Adrenal gland (tissue), 12 donors: Measurements from ENCODE around the gene ASTN2. TPM values are rescaled to one million over a fixed set of nuclear protein-coding genes. Genes with fewer than 3 reads are reported as not detected.

ENCODE experiments used
- DNase-seq, 7 donors: peaks; one replicate each; pipeline ENCODE4 v3.0.0-alpha.2; 2019 to 2020
- H3K27ac ChIP-seq, 5 donors: fragments of 200-600 bp; sonication (generic) in 4 of 5; 1 replicate in 3 of 5; 2 replicates in 2 of 5; pipeline versions ENCODE4 v1.5.1 to v1.8.0; 2016 to 2020; ENCODE audit warnings: mild to moderate bottlenecking in 1 of 5
- H3K27me3 ChIP-seq: fragments of 200-600 bp; 2 replicates; pipeline ENCODE4 v1.8.0; 2021
- H3K36me3 ChIP-seq, 2 donors: fragments of 200-600 bp; replicated peaks in 1 of 2; 1 replicate in 1 of 2; 2 replicates in 1 of 2; pipeline versions ENCODE4 v1.5.1 to v1.8.0; 2018 to 2022
- H3K4me1 ChIP-seq, 2 donors: fragments of 200-600 bp; replicated peaks in 1 of 2; 1 replicate in 1 of 2; 2 replicates in 1 of 2; pipeline versions ENCODE4 v1.5.1 to v1.8.0; 2018 to 2021
- H3K4me3 ChIP-seq, 4 donors: fragments of 200-600 bp; sonication (generic) in 3 of 4; one replicate each; pipeline ENCODE4 v1.5.1; 2016 to 2018
- H3K9me3 ChIP-seq, 3 donors: fragments of 200-600 bp; sonication (generic) in 1 of 3; replicated peaks in 1 of 3; 1 replicate in 2 of 3; 2 replicates in 1 of 3; pipeline versions ENCODE4 v1.5.1 to v1.8.0; 2016 to 2021
- CTCF ChIP-seq, 6 experiments: fragments of 450-650 bp in 4 of 6; fragments of 200-600 bp in 2 of 6; sonication (generic) in 1 of 6; IDR thresholded peaks; 1 replicate in 5 of 6; 2 replicates in 1 of 6; pipeline versions ENCODE4 v1.5.1 to v1.8.0; 2016 to 2021; ENCODE audit warnings: antibody characterized with exemption in 6 of 6, mild to moderate bottlenecking in 2 of 6, moderate library complexity in 1 of 6
- POLR2A ChIP-seq, 2 donors: fragments of 450-650 bp; IDR thresholded peaks; one replicate each; pipeline ENCODE4 v1.6.1; 2017; ENCODE audit warnings: antibody characterized with exemption in 2 of 2, mild to moderate bottlenecking in 2 of 2, moderate library complexity in 1 of 2
- WGBS, 4 donors: extraction: QIAGEN DNeasy Blood & Tissue Kit in 2 of 4; methylation state at CpG; one replicate each; pipeline versions ENCODE4 v1.1.5 to v1.1.7; 2013 to 2017; 5-methylcytosine and 5-hydroxymethylcytosine counted together
- intact Hi-C, 2 donors: fragments of 100-400 bp; cut with DNase I; formaldehyde crosslinking; loops; one replicate each; pipeline versions ENCODE4 v1.14.1 to v1.15.0; 2022 to 2023
- polyA plus RNA-seq, 3 donors: library from polyadenylated mRNA; stranded (reverse); fragments of 200-250 nt in 2 of 3; fragments of 350-450 nt in 1 of 3; fragmentation: Illumina TruSeq in 1 of 3; extraction: RNeasy Lipid Tissue Mini Kit (QIAGEN cat#74804) in 1 of 3; gene quantifications; one replicate each; pipeline ENCODE4 v1.2.3, GENCODE V29; 2013 to 2014
- total RNA-seq, 9 donors: library from RNA; depleted of rRNA in 4 of 9; stranded (reverse); fragments of >200 nt in 4 of 9; fragments of 120-200 nt in 1 of 9; fragmentation: NEBNext Ultra II Directional in 1 of 9; extraction: Animal tissue kit (Norgen Biotek cat#: 25700) in 1 of 9; gene quantifications; one replicate each; pipeline versions ENCODE4 v1.1.0 to v1.2.4, GENCODE V29; 2013 to 2023
- donor health status: healthy with polysubstance abuse.
- donor health status: Bipolar disorder and iron deficiency.
- donor health status: DM: yes; HTN: yes; CAD: no.
- donor health status: DM: no; HTN: no; CAD: no.
- donor health status: DM: no; HTN: no; CAD: no.
- donor health status: DM: yes; HTN: yes; CAD: no.

The ASTN2 gene
- total and polyA plus RNA-seq, 12 donors = 2.5 to 15.6 (median 6.8) TPM

DNA sequence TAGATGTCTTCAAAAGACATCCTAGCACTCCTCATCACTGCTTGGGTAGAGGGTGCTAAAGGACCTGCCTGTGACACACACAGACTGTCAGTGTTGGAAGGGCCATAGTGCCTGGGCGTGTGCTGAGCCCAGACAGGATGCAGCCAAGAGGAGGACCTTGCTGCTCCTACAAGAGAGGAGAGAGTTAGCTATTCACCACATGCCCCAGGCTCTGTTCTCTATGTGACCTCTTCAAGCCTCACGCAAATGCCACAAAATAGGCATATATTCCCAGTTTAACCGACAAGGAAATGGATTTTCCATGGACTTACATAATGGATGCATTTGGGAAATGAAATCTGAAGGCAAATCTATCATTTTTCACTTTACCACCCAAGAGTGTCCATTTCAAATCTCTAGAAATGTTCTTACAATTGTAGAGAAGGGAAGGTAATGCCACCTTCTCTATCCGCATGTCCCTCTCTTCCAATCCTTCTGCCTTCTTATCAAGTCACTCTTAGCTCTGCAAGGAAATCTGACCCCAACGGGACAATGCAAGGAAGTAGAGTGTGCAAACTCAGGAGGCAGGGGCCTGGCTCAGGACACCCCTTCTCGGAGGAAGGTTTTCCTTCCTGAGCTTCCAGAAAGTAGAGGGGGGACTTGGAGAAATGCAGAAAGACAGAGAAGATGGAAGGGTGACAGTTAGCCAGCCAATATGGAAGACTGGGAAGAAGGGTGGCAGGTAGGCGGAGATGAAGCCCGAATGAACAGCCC is 678.3 kb downstream of the ASTN2 start:
- no peak for DNase-seq
- no peaks in the 10 kb centered on the region for H3K36me3 ChIP-seq

DNA sequence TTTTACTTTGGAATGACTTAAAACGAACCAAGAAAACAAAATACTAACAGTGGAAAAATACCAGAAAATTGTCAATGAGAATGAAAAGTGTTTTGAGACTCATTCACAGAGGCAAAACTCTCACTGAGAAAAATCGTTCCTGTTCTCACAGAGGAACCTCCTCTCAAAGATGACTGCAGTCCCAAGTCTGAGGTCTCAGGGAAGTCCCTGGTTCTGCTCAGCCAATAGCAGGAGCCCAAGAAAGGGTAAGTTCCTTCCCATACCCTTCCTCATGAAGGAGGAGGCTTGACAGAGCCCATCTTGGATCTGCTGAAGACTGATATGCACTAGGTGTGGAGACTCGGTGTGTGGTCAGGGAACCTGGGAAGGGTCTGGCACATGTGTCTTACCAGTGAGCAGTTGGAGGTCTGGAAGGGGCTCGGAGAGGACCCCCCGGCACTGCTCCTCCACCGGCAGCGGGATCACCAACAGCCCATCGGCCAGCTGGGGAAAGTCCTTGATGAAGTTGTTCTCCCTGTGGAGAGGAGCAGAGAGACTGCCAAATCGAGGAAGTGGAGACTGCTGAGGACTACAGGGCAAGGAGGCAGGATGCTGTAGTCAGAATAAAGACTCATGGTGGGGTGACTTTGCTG is 681.7 kb downstream of the ASTN2 start:
- intact Hi-C loops = no loop called here
- no peak for DNase-seq
- peaks cover 0 to 5% of the 10 kb centered on the region in 2 donors for H3K4me1 ChIP-seq
- H3K4me3 ChIP-seq = no peak overlapping the region
- H3K27ac ChIP-seq = no peak overlapping the region
- WGBS, 4 donors = 73 to 78% (median 76%) methylated on average over 9 of the region's 9 CpGs
- TF ChIP-seq POLR2A (IDR thresholded peaks at IDR 0.05) (no peak), CTCF (IDR thresholded peaks at IDR 0.05) (no peak)
- no peaks in the 10 kb centered on the region for H3K27me3 ChIP-seq
- no peaks in the 10 kb centered on the region for H3K36me3 ChIP-seq
- H3K9me3 ChIP-seq = no peaks in the 10 kb centered on the region

More for the DNA sequence above, 678.3 kb downstream of the ASTN2 start:
- Histone ChIP-seq H3K27me3 (no peaks in the 10 kb centered on the region), H3K4me1 (peaks cover 0 to 5% of the 10 kb centered on the region in 2 donors), H3K9me3 (no peaks in the 10 kb centered on the region), H3K4me3 (no peak overlapping the region), H3K27ac (no peak overlapping the region)
- TF ChIP-seq POLR2A (IDR thresholded peaks at IDR 0.05) = no peak
- no peak for TF ChIP-seq CTCF (IDR thresholded peaks at IDR 0.05)
- 56 to 65% (median 61%) methylated on average over 8 of the region's 8 CpGs for WGBS, 4 donors
- intact Hi-C loops = loop anchor here in 1 of 2 donors (2.0 kb wide), 1 partner anchor 124 kb away; no protein-coding TSS in a partner anchor

- Histone ChIP-seq H3K4me1 (no peaks in the 10 kb centered on the region), H3K36me3 (no peaks in the 10 kb centered on the region), H3K9me3 (no peaks in the 10 kb centered on the region), H3K27me3 (no peaks in the 10 kb centered on the region), H3K4me3 (no peak overlapping the region), H3K27ac (no peak overlapping the region)
- no peak for DNase-seq
- intact Hi-C loops = no loop called here
- TF ChIP-seq POLR2A (IDR thresholded peaks at IDR 0.05) = no peak
Measured at GRCh38 chr9:116726602-116727001, 688.3 kb downstream of the ASTN2 start.

DNA sequence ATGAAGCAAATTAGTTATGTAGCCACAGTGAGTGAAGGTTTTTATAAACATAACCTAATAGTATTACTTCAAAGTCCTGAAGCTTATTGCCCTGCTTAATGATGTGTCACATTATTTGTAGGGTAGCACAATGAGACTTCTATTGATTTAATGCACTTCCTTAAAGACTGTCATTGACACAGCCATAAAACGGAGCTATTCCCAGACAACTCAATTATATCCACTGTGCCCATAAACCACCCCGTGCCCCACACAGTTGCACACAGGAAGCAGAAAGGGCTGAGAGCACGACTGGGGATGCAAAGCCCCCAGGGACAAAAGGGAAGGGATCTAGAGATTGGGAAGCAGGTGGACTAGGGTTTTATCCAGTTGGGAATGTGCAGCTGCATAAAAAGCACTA is 690.7 kb downstream of the ASTN2 start:
- Histone ChIP-seq H3K4me3 (no peak overlapping the region), H3K9me3 (no peaks in the 10 kb centered on the region), H3K4me1 (no peaks in the 10 kb centered on the region), H3K36me3 (no peaks in the 10 kb centered on the region), H3K27me3 (no peaks in the 10 kb centered on the region), H3K27ac (no peak overlapping the region)
- WGBS, 4 donors = 42 to 58% (median 53%) methylated on average over 3 of the region's 3 CpGs
- intact Hi-C loops = no loop called here
- TF ChIP-seq CTCF (IDR thresholded peaks at IDR 0.05) (no peak), POLR2A (IDR thresholded peaks at IDR 0.05) (no peak)
- no peak for DNase-seq
